Duodenal mucosa (tissue), 2 donors: ENCODE measurements around the gene NREP.
A peak's percentile ranks its signal among the peaks of the same experiment; 100 is the strongest.

Experiments used
- H3K27ac ChIP-seq: one replicate; pipeline ENCODE4 v1.7.0; 2013; ENCODE audit warnings: low read depth, low read length
- H3K27me3 ChIP-seq, 2 donors: one replicate each; pipeline ENCODE4 v1.7.0; 2013; ENCODE audit warnings: low read length in 2 of 2, control low read depth in 1 of 2; ENCODE audit not compliant: insufficient read depth in 2 of 2, control insufficient read depth in 1 of 2
- H3K36me3 ChIP-seq, 2 donors: one replicate each; pipeline ENCODE4 v1.7.0; 2013; ENCODE audit warnings: low read length in 2 of 2, control low read depth in 1 of 2; ENCODE audit not compliant: insufficient read depth in 2 of 2, control insufficient read depth in 1 of 2
- H3K4me1 ChIP-seq, 2 donors: one replicate each; pipeline ENCODE4 v1.7.0; 2013; ENCODE audit warnings: low read length in 2 of 2, control low read depth in 1 of 2; ENCODE audit not compliant: insufficient read depth in 2 of 2, control insufficient read depth in 1 of 2
- H3K4me3 ChIP-seq, 2 donors: one replicate each; pipeline ENCODE4 v1.7.0; 2013; ENCODE audit warnings: low read length in 2 of 2, low read depth in 1 of 2
- H3K9ac ChIP-seq, 2 donors: one replicate each; pipeline ENCODE4 v1.7.0; 2013; ENCODE audit warnings: low read length in 2 of 2, low read depth in 1 of 2
- H3K9me3 ChIP-seq, 2 donors: one replicate each; pipeline ENCODE4 v1.7.0; 2013; ENCODE audit warnings: low read length in 2 of 2, control low read depth in 1 of 2; ENCODE audit not compliant: control insufficient read depth in 1 of 2

NREP gene

GRCh38 chr5:111765613-111766571 is 8.9 kb upstream of the NREP start:
- Histone ChIP-seq H3K4me3 (no peak overlapping the region), H3K27me3 (no peaks in the 10 kb centered on the region), H3K27ac (no peak overlapping the region), H3K4me1 (no peaks in the 10 kb centered on the region), H3K36me3 (no peaks in the 10 kb centered on the region), H3K9ac (no peak overlapping the region), H3K9me3 (no peaks in the 10 kb centered on the region)

GRCh38 chr5:111764019-111764418 is 7.0 kb upstream of the NREP start:
- no peak overlapping the region for H3K9ac ChIP-seq

GRCh38 chr5:111762895-111763294 is 5.9 kb upstream of the NREP start:
- no peak overlapping the region for H3K9ac ChIP-seq
- H3K4me1 ChIP-seq = no peaks in the 10 kb centered on the region
- no peaks in the 10 kb centered on the region for H3K9me3 ChIP-seq
- H3K27me3 ChIP-seq = no peaks in the 10 kb centered on the region
- no peak overlapping the region for H3K27ac ChIP-seq
- H3K4me3 ChIP-seq = no peak overlapping the region
- H3K36me3 ChIP-seq = no peaks in the 10 kb centered on the region

More at GRCh38 chr5:111764019-111764418, 7.0 kb upstream of the NREP start:
- H3K36me3 ChIP-seq = no peaks in the 10 kb centered on the region
- no peaks in the 10 kb centered on the region for H3K9me3 ChIP-seq
- no peaks in the 10 kb centered on the region for H3K4me1 ChIP-seq
- no peak overlapping the region for H3K4me3 ChIP-seq
- H3K27me3 ChIP-seq = no peaks in the 10 kb centered on the region
- no peak overlapping the region for H3K27ac ChIP-seq

GRCh38 chr5:111758284-111758628 is 1.3 kb upstream of the NREP start:
- peaks cover 0 to 12% of the 10 kb centered on the region in 2 donors for H3K4me1 ChIP-seq
- no peaks in the 10 kb centered on the region for H3K36me3 ChIP-seq
- peak overlapping the region; percentile 63 to 79 for H3K9ac ChIP-seq
- H3K4me3 ChIP-seq = peak overlapping the region; percentile 67 to 78
- no peaks in the 10 kb centered on the region for H3K27me3 ChIP-seq
- H3K27ac ChIP-seq = peak overlapping the region; percentile 78
- H3K9me3 ChIP-seq = no peaks in the 10 kb centered on the region

- Histone ChIP-seq H3K9me3 (no peaks in the 10 kb centered on the region), H3K36me3 (no peaks in the 10 kb centered on the region), H3K4me1 (peaks cover 0 to 12% of the 10 kb centered on the region in 2 donors), H3K4me3 (peak overlapping the region; percentile 78 to 84), H3K27me3 (no peaks in the 10 kb centered on the region), H3K27ac (peak overlapping the region; percentile 78), H3K9ac (peak overlapping the region; percentile 63 to 79)
Measured at GRCh38 chr5:111757355-111758283, 625 bp upstream of the NREP start.

GRCh38 chr5:111755942-111756381 is 1.0 kb downstream of the NREP start:
- H3K27ac ChIP-seq = no peak overlapping the region

GRCh38 chr5:111755345-111755941 is 1.6 kb downstream of the NREP start:
- Histone ChIP-seq H3K36me3 (no peaks in the 10 kb centered on the region), H3K9ac (no peak overlapping the region), H3K9me3 (no peaks in the 10 kb centered on the region), H3K4me3 (peak overlapping the region; percentile 78 to 84), H3K4me1 (peaks cover 0 to 12% of the 10 kb centered on the region in 2 donors), H3K27ac (no peak overlapping the region), H3K27me3 (no peaks in the 10 kb centered on the region)

More at GRCh38 chr5:111755942-111756381, 1.0 kb downstream of the NREP start:
- Histone ChIP-seq H3K9ac (no peak overlapping the region), H3K9me3 (no peaks in the 10 kb centered on the region), H3K4me1 (peaks cover 0 to 12% of the 10 kb centered on the region in 2 donors), H3K36me3 (no peaks in the 10 kb centered on the region), H3K27me3 (no peaks in the 10 kb centered on the region), H3K4me3 (peak overlapping the region; percentile 78 to 84)

GRCh38 chr5:111753884-111754589 is 3.0 kb downstream of the NREP start:
- no peaks in the 10 kb centered on the region for H3K9me3 ChIP-seq
- no peak overlapping the region for H3K4me3 ChIP-seq
- H3K27me3 ChIP-seq = no peaks in the 10 kb centered on the region
- H3K36me3 ChIP-seq = no peaks in the 10 kb centered on the region
- no peak overlapping the region for H3K27ac ChIP-seq
- H3K9ac ChIP-seq = no peak overlapping the region
- H3K4me1 ChIP-seq = peaks cover 0 to 12% of the 10 kb centered on the region in 2 donors

GRCh38 chr5:111752426-111752965 is 4.5 kb downstream of the NREP start:
- Histone ChIP-seq H3K27ac (no peak overlapping the region), H3K4me3 (no peak overlapping the region), H3K9me3 (no peaks in the 10 kb centered on the region), H3K9ac (no peak overlapping the region), H3K27me3 (no peaks in the 10 kb centered on the region), H3K4me1 (peaks cover 0 to 12% of the 10 kb centered on the region in 2 donors), H3K36me3 (no peaks in the 10 kb centered on the region)
